ENCODE measurements around the gene DHPS. TPM values are rescaled to one million over a fixed set of nuclear protein-coding genes. Genes with fewer than 3 reads are reported as not detected.

Gene DHPS
- total RNA-seq, 1 donor, result 52.5 TPM

- H4K20me1 ChIP-seq (ENCODE audit: insufficient read depth, low read length), result peaks cover 31% of the 10 kb centered on the region
- H3K27me3 ChIP-seq (ENCODE audit: insufficient read depth, low read length), result no peaks in the 10 kb centered on the region
- no peak overlapping the region for H3K4me2 ChIP-seq (ENCODE audit: insufficient read depth, low read length)
- DNase-seq (ENCODE audit: insufficient read length, low spot score, missing footprints), result peak; percentile 31
- no peak overlapping the region for H2AFZ ChIP-seq (ENCODE audit: low read length)
- H3K4me1 ChIP-seq (ENCODE audit: insufficient read depth, low read length), result no peaks in the 10 kb centered on the region
- H3K4me3 ChIP-seq (ENCODE audit: insufficient read depth, low read length), result no peak overlapping the region
- H3K27ac ChIP-seq (ENCODE audit: low read depth, low read length), result no peak overlapping the region
- no peaks in the 10 kb centered on the region for H3K9me3 ChIP-seq (ENCODE audit: low read depth, low read length)
- H3K79me2 ChIP-seq (ENCODE audit: insufficient read depth, low read length), result peaks cover 21% of the 10 kb centered on the region
- H3K36me3 ChIP-seq (ENCODE audit: insufficient read depth, low read length), result peaks cover 59% of the 10 kb centered on the region
- TF ChIP-seq, protein P1, sequence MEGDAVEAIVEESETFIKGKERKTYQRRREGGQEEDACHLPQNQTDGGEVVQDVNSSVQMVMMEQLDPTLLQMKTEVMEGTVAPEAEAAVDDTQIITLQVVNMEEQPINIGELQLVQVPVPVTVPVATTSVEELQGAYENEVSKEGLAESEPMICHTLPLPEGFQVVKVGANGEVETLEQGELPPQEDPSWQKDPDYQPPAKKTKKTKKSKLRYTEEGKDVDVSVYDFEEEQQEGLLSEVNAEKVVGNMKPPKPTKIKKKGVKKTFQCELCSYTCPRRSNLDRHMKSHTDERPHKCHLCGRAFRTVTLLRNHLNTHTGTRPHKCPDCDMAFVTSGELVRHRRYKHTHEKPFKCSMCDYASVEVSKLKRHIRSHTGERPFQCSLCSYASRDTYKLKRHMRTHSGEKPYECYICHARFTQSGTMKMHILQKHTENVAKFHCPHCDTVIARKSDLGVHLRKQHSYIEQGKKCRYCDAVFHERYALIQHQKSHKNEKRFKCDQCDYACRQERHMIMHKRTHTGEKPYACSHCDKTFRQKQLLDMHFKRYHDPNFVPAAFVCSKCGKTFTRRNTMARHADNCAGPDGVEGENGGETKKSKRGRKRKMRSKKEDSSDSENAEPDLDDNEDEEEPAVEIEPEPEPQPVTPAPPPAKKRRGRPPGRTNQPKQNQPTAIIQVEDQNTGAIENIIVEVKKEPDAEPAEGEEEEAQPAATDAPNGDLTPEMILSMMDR (IDR thresholded peaks at IDR 0.05; ENCODE audit: extremely low read depth, low read depth, low read length), result no peak
Measured at GRCh38 chr19:12676928-12677327, 4.8 kb downstream of the DHPS start.

DNA sequence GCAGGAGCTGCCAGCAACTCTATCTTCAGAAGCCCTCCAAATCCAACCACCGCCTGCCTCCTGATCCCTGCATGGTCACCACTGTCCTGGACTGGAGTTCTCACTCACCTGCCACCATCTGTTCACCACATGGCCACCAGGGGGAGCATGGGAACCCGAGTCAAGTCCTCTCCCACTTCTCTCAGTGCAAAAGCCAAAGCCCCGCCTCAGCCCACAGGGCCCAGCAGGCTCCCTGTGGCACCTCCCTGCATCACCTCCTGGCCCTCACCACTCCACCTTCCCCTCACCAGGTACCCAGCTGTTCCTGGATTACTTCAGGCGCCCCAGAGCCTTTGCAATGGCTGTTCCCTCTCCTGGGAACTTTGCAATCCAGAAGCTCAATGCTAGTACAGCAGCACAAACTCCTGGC is 5.3 kb downstream of the DHPS start:
- H3K4me3 ChIP-seq (ENCODE audit: insufficient read depth, low read length), result no peak overlapping the region
- no peak overlapping the region for H2AFZ ChIP-seq (ENCODE audit: low read length)
- H3K79me2 ChIP-seq (ENCODE audit: insufficient read depth, low read length), result peaks cover 21% of the 10 kb centered on the region
- H3K36me3 ChIP-seq (ENCODE audit: insufficient read depth, low read length), result peaks cover 59% of the 10 kb centered on the region
- no peaks in the 10 kb centered on the region for H3K9me3 ChIP-seq (ENCODE audit: low read depth, low read length)
- DNase-seq (ENCODE audit: insufficient read length, low spot score, missing footprints), result peak; percentile 95
- H3K4me2 ChIP-seq (ENCODE audit: insufficient read depth, low read length), result no peak overlapping the region
- H3K4me1 ChIP-seq (ENCODE audit: insufficient read depth, low read length), result no peaks in the 10 kb centered on the region
- H4K20me1 ChIP-seq (ENCODE audit: insufficient read depth, low read length), result peaks cover 31% of the 10 kb centered on the region
- no peaks in the 10 kb centered on the region for H3K27me3 ChIP-seq (ENCODE audit: insufficient read depth, low read length)
- H3K27ac ChIP-seq (ENCODE audit: low read depth, low read length), result no peak overlapping the region
- TF ChIP-seq, protein P1 (IDR thresholded peaks at IDR 0.05; ENCODE audit: extremely low read depth, low read depth, low read length), result peak; percentile 88

DNA sequence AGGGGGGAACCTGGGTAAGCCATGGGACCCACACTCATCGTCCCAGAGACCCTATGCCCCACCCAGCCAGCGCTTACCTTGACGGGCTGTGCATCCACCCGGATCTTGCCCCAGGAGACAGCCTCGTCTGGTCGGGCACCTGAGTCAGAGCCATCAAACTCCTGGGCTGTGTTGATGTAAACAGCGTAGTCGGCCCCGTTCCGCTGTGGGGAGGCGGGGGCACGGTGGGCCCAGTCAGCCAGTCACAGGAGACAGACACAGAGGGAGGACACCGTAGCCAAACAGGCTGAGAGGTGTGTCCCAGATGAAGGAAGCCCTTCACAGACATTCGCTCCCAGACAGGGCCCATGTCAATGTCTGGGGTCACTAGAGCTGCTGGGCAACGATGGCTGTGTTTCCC is 5.7 kb downstream of the DHPS start:
- no peak overlapping the region for H2AFZ ChIP-seq (ENCODE audit: low read length)
- DNase-seq (ENCODE audit: insufficient read length, low spot score, missing footprints), result peak; percentile 55
- H3K27ac ChIP-seq (ENCODE audit: low read depth, low read length), result no peak overlapping the region
- H3K4me3 ChIP-seq (ENCODE audit: insufficient read depth, low read length), result no peak overlapping the region
- peaks cover 59% of the 10 kb centered on the region for H3K36me3 ChIP-seq (ENCODE audit: insufficient read depth, low read length)
- TF ChIP-seq, protein P1 (IDR thresholded peaks at IDR 0.05; ENCODE audit: extremely low read depth, low read depth, low read length), result no peak
- no peaks in the 10 kb centered on the region for H3K9me3 ChIP-seq (ENCODE audit: low read depth, low read length)
- no peak overlapping the region for H3K4me2 ChIP-seq (ENCODE audit: insufficient read depth, low read length)
- H3K4me1 ChIP-seq (ENCODE audit: insufficient read depth, low read length), result no peaks in the 10 kb centered on the region
- H3K79me2 ChIP-seq (ENCODE audit: insufficient read depth, low read length), result peaks cover 21% of the 10 kb centered on the region
- no peaks in the 10 kb centered on the region for H3K27me3 ChIP-seq (ENCODE audit: insufficient read depth, low read length)
- H4K20me1 ChIP-seq (ENCODE audit: insufficient read depth, low read length), result peaks cover 31% of the 10 kb centered on the region

GRCh38 chr19:12675399-12675798 is 6.3 kb downstream of the DHPS start:
- H3K27ac ChIP-seq (ENCODE audit: low read depth, low read length), result no peak overlapping the region
- H3K79me2 ChIP-seq (ENCODE audit: insufficient read depth, low read length), result peaks cover 25% of the 10 kb centered on the region
- H3K4me3 ChIP-seq (ENCODE audit: insufficient read depth, low read length), result no peak overlapping the region
- peaks cover 4% of the 10 kb centered on the region for H3K4me1 ChIP-seq (ENCODE audit: insufficient read depth, low read length)
- peaks cover 31% of the 10 kb centered on the region for H4K20me1 ChIP-seq (ENCODE audit: insufficient read depth, low read length)
- H3K4me2 ChIP-seq (ENCODE audit: insufficient read depth, low read length), result no peak overlapping the region
- H3K36me3 ChIP-seq (ENCODE audit: insufficient read depth, low read length), result peaks cover 59% of the 10 kb centered on the region
- no peaks in the 10 kb centered on the region for H3K9me3 ChIP-seq (ENCODE audit: low read depth, low read length)
- peak; percentile 31 for DNase-seq (ENCODE audit: insufficient read length, low spot score, missing footprints)
- TF ChIP-seq, protein P1 (IDR thresholded peaks at IDR 0.05; ENCODE audit: extremely low read depth, low read depth, low read length), result no peak
- no peak overlapping the region for H2AFZ ChIP-seq (ENCODE audit: low read length)
- H3K27me3 ChIP-seq (ENCODE audit: insufficient read depth, low read length), result no peaks in the 10 kb centered on the region
